HepG2 (cell line): ENCODE data around the gene GJD3. TPM values are rescaled to one million over a fixed set of nuclear protein-coding genes. Genes with fewer than 3 reads are reported as not detected.

ENCODE experiments used
- ATAC-seq: fragments of 200-7000 bp; cut with Tn5 transposase; 3 replicates; pipeline ENCODE4 v1.9.1; 2020; ENCODE audit warnings: mild to moderate bottlenecking, moderate library complexity
- BruUV-seq: library from RNA; stranded (reverse); fragments of 400-500 nt; replicated peaks from 2 replicates; lab custom pipeline; 2021; lab: Mats Ljungman, UMichigan
- CTCF ChIA-PET: fragments of 300-600 bp; formaldehyde crosslinking; extraction: SDS; loops from one replicate; lab custom pipeline; 2021; ENCODE audit warnings: low total read pairs, inconsistent platforms, low intra/inter-chr PET ratio; lab: Yijun Ruan, JAX
- POLR2A ChIA-PET: fragments of 350-600 bp; sonication (Branson Sonifier 250); formaldehyde crosslinking; loops from one replicate; lab custom pipeline; 2020; ENCODE audit warnings: antibody characterized with exemption, inconsistent platforms; lab: Yijun Ruan, JAX
- DNase-seq: peaks from one replicate; pipeline ENCODE4 v3.0.0-alpha.2; 2015; ENCODE audit warnings: low spot score
- FAIRE-seq: peaks from 3 replicates; lab custom pipeline; 2011; peaks lifted over from hg19 to GRCh38; lab: Jason Lieb, UNC
- H2AFZ ChIP-seq: one replicate; pipeline ENCODE4 v1.6.1; 2011; ENCODE audit warnings: low read length, inconsistent platforms
- H3K27ac ChIP-seq: fragments of 300-600 bp; 3 replicates; pipeline ENCODE4 v1.8.0; 2011; ENCODE audit warnings: mixed run types, mild to moderate bottlenecking, mixed read lengths, low read length, inconsistent platforms; ENCODE audit not compliant: insufficient read depth; ENCODE audit errors: extremely low read length
- H3K27me3 ChIP-seq, 2 experiments: fragments of 200-600 bp in 1 of 2; 2 replicates in 1 of 2; 3 replicates in 1 of 2; pipeline versions ENCODE4 v1.6.0 to v1.8.0; 2011; ENCODE audit warnings: low read length in 2 of 2, mild to moderate bottlenecking in 2 of 2, moderate library complexity in 2 of 2, inconsistent platforms in 1 of 2; ENCODE audit not compliant: insufficient read depth in 2 of 2, control insufficient read depth in 1 of 2
- H3K36me3 ChIP-seq, 2 experiments: fragments of 200-600 bp in 1 of 2; replicated peaks in 1 of 2; 2 replicates in 1 of 2; 3 replicates in 1 of 2; pipeline versions ENCODE4 v1.5.1 to v1.8.0; 2011; ENCODE audit warnings: low read length in 2 of 2, inconsistent platforms in 1 of 2; ENCODE audit not compliant: insufficient read depth in 2 of 2, control insufficient read depth in 1 of 2
- H3K4me1 ChIP-seq: 2 replicates; pipeline ENCODE4 v1.5.1; 2012; ENCODE audit warnings: low read length, inconsistent platforms; ENCODE audit not compliant: insufficient read depth
- H3K4me2 ChIP-seq: 2 replicates; pipeline ENCODE4 v1.6.0; 2011; ENCODE audit warnings: low read depth, low read length, inconsistent platforms
- H3K4me3 ChIP-seq, 3 experiments: fragments of 200-600 bp in 1 of 3; sonication (generic), shearing (Covaris generic) in 1 of 3; replicated peaks in 1 of 3; 2 replicates each; pipeline ENCODE4 v1.5.1; 2011 to 2016; ENCODE audit warnings: low read length in 3 of 3, inconsistent platforms in 2 of 3, low read depth in 2 of 3, mild to moderate bottlenecking in 2 of 3, control low read depth in 1 of 3, mixed read lengths in 1 of 3; ENCODE audit not compliant: insufficient read depth in 1 of 3
- H3K79me2 ChIP-seq: one replicate; pipeline ENCODE4 v1.6.1; 2011; ENCODE audit warnings: low read length, inconsistent platforms; ENCODE audit not compliant: insufficient read depth
- H3K9ac ChIP-seq: 2 replicates; pipeline ENCODE4 v1.6.0; 2011; ENCODE audit warnings: mild to moderate bottlenecking, low read depth, low read length, inconsistent platforms; ENCODE audit not compliant: insufficient read depth
- H3K9me3 ChIP-seq: 2 replicates; pipeline ENCODE4 v1.5.1; 2012; ENCODE audit warnings: mild to moderate bottlenecking, low read length
- H4K20me1 ChIP-seq: 2 replicates; pipeline ENCODE4 v1.6.0; 2011; ENCODE audit warnings: inconsistent platforms, mild to moderate bottlenecking, low read length, moderate library complexity; ENCODE audit not compliant: insufficient read depth
- ATF4 ChIP-seq, 2 experiments: fragments of 450-650 bp in 1 of 2; sonication (generic) in 1 of 2; formaldehyde crosslinking; IDR thresholded peaks; 2 replicates each; pipeline versions ENCODE4 v1.5.0 to v1.8.0; 2020 to 2022; ENCODE audit warnings: mild to moderate bottlenecking in 1 of 2, missing genetic modification reagents in 1 of 2
- ETV6 ChIP-seq: sonication (generic); formaldehyde crosslinking; conservative IDR thresholded peaks from 2 replicates; pipeline ENCODE4 v1.4.0; 2020; ENCODE audit warnings: missing genetic modification reagents
- NR1H2 ChIP-seq: sonication (generic); formaldehyde crosslinking; IDR thresholded peaks from 2 replicates; pipeline ENCODE4 v1.8.1; 2022; ENCODE audit warnings: low read depth, missing genetic modification reagents, borderline replicate concordance
- RERE ChIP-seq: IDR thresholded peaks from 2 replicates; pipeline ENCODE4 v1.6.1; 2016; ENCODE audit warnings: low read depth, missing genetic modification reagents, missing compliant biosample characterization
- TFAP4 ChIP-seq: sonication (generic); IDR thresholded peaks from 2 replicates; pipeline ENCODE4 v1.6.1; 2016; ENCODE audit warnings: low read depth, borderline replicate concordance
- ZBTB49 ChIP-seq: sonication (generic); formaldehyde crosslinking; IDR thresholded peaks from 2 replicates; pipeline ENCODE4 v1.4.0; 2020; ENCODE audit warnings: missing genetic modification reagents, borderline replicate concordance
- ZNF598 ChIP-seq: sonication (generic); formaldehyde crosslinking; IDR thresholded peaks from 2 replicates; pipeline ENCODE4 v1.5.1; 2020; ENCODE audit warnings: mild to moderate bottlenecking, missing genetic modification reagents, borderline replicate concordance
- WGBS: methylation state at CpG from one replicate; pipeline ENCODE4 v1.1.6; 2017; ENCODE audit warnings: low lambda C conversion rate; 5-methylcytosine and 5-hydroxymethylcytosine counted together
- in situ Hi-C: cut with HindIII; loops from 2 replicates; pipeline ENCODE4 v1.10.0; 2017; ENCODE audit warnings: low pct_unique_long_range_greater_than_20kb; ENCODE audit not compliant: extremely low pct_ligation_motif_present
- intact Hi-C: fragments of 100-400 bp; cut with micrococcal nuclease; formaldehyde crosslinking; loops from one replicate; pipeline ENCODE4 v1.10.0; 2022; ENCODE audit not compliant: unreplicated experiment
- polyA plus RNA-seq, 8 experiments: library from polyadenylated mRNA; depleted of rRNA in 3 of 8; stranded (reverse) in 7 of 8; unstranded in 1 of 8; fragments of >200 nt; fragmentation: Illumina TruSeq in 4 of 8; extraction: Trizol in 4 of 8; gene quantifications; 2 replicates each; pipeline versions ENCODE4 v1.2.1 to v1.2.3, GENCODE V29; 2011 to 2016; ENCODE audit warnings: low read depth in 4 of 8, missing spikeins in 1 of 8, mixed read lengths in 1 of 8; ENCODE audit not compliant: insufficient read depth in 1 of 8
- total RNA-seq, 5 experiments: library from RNA; depleted of rRNA; stranded (reverse); fragments of >200 nt; fragmentation: Illumina TruSeq; extraction: Trizol; gene quantifications; 2 replicates each; pipeline ENCODE4 v1.2.3, GENCODE V29; 2016; ENCODE audit warnings: low read depth in 1 of 5
- TF ChIP-seq, protein P1 (sequence below), 2 experiments: sonication (generic) in 1 of 2; formaldehyde crosslinking in 1 of 2; IDR thresholded peaks; 2 replicates each; pipeline versions ENCODE4 v1.4.0 to v1.6.1; 2018 to 2020; ENCODE audit warnings: missing genetic modification reagents in 2 of 2, borderline replicate concordance in 1 of 2, low read depth in 1 of 2, mild to moderate bottlenecking in 1 of 2, missing biosample characterization in 1 of 2

The GJD3 gene
- total and polyA plus RNA-seq, 2 of the 13 experiments (the other 11 are each of a cell fraction or from before 2014, with no cell fraction given): not detected

GRCh38 chr17:40355804-40356758 lies 8.5 kb downstream of the GJD3 start:
- DNase-seq (no peak), ATAC-seq (no peak), FAIRE-seq (no peak)
- CTCF ChIA-PET: interaction anchor here (0.9 to 5.1 kb wide), 3 partner anchors 16 to 66 kb away, joined by 3 to 157 read pairs (median 5); no protein-coding TSS in a partner anchor
- 92% methylated on average over 24 of the region's 33 CpGs for WGBS
- no peaks in the 10 kb centered on the region for H3K9me3 ChIP-seq
- peaks cover 10 to 13% of the 10 kb centered on the region in 2 experiments; a peak in 4 of 5 replicates for H3K36me3 ChIP-seq
- BruUV-seq: no TSS peak
- POLR2A ChIA-PET: interaction anchor here (0.8 to 1.6 kb wide), 3 partner anchors 53 to 137 kb away, joined by 3 to 4 read pairs (median 3); partner anchors contain the start of gene WIPF2
- no peak overlapping the region for H3K4me2 ChIP-seq
- in situ Hi-C loops: loop anchor here (10.0 kb wide), 1 partner anchor 151 kb away; no protein-coding TSS in a partner anchor
- H4K20me1 ChIP-seq: no peaks in the 10 kb centered on the region
- no peak overlapping the region for H3K9ac ChIP-seq
- no peak overlapping the region for H2AFZ ChIP-seq
- no peak overlapping the region for H3K27ac ChIP-seq
- no peaks in the 10 kb centered on the region for H3K79me2 ChIP-seq
- intact Hi-C loops: loop anchor here (1.0 to 5.0 kb wide), 2 partner anchors 53 to 154 kb away; no protein-coding TSS in a partner anchor
- peaks cover 59% of the 10 kb centered on the region for H3K4me1 ChIP-seq
- H3K27me3 ChIP-seq: peaks cover 0 to 5% of the 10 kb centered on the region in 2 experiments; a peak in 2 of 5 replicates
- no peak overlapping the region for H3K4me3 ChIP-seq
- TF ChIP-seq, protein P1, sequence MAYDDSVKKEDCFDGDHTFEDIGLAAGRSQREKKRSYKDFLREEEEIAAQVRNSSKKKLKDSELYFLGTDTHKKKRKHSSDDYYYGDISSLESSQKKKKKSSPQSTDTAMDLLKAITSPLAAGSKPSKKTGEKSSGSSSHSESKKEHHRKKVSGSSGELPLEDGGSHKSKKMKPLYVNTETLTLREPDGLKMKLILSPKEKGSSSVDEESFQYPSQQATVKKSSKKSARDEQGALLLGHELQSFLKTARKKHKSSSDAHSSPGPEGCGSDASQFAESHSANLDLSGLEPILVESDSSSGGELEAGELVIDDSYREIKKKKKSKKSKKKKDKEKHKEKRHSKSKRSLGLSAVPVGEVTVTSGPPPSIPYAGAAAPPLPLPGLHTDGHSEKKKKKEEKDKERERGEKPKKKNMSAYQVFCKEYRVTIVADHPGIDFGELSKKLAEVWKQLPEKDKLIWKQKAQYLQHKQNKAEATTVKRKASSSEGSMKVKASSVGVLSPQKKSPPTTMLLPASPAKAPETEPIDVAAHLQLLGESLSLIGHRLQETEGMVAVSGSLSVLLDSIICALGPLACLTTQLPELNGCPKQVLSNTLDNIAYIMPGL (CRISPR knock-in tag; IDR thresholded peaks at IDR 0.05; ENCODE audit: borderline replicate concordance in 1 of 2, low read depth in 1 of 2): no peak
- no peak for TF ChIP-seq RERE (CRISPR knock-in tag)
- no peak for TF ChIP-seq ZBTB49 (CRISPR knock-in tag)
- TF ChIP-seq ETV6 (CRISPR knock-in tag): no peak
- TF ChIP-seq ATF4 (CRISPR knock-in tag; IDR thresholded peaks at IDR 0.05): no peak
- no peak for TF ChIP-seq ZNF598 (CRISPR knock-in tag)
- no peak for TF ChIP-seq NR1H2 (CRISPR knock-in tag)
- no peak for TF ChIP-seq TFAP4
